DMS79 treated with DMSO at 0.1 percent for 48 hours (cell line): Measurements from ENCODE around the gene NCOA7.
A peak's percentile ranks its signal among the peaks of the same experiment; 100 is the strongest.

Experiments
- DNase-seq: peaks from one replicate; lab custom pipeline; 2025; lab: John Stamatoyannopoulos, UW

Gene NCOA7

GRCh38 chr6:125811259-125811658, 20.5 kb downstream of the NCOA7 start:
- peak; percentile 63 for DNase-seq

GRCh38 chr6:125812394-125813292, 21.9 kb downstream of the NCOA7 start:
- DNase-seq: peak; percentile 72

- DNase-seq: no peak
Observed at GRCh38 chr6:125814481-125814880, 23.7 kb downstream of the NCOA7 start.

- DNase-seq: no peak
Observed at GRCh38 chr6:125815080-125815910, 24.5 kb downstream of the NCOA7 start.

- no peak for DNase-seq
Observed at GRCh38 chr6:125816828-125817280, 26.1 kb downstream of the NCOA7 start.

- no peak for DNase-seq
Observed at GRCh38 chr6:125818225-125818657, 27.5 kb downstream of the NCOA7 start.

GRCh38 chr6:125818772-125819260, 28.1 kb downstream of the NCOA7 start:
- DNase-seq: no peak

- DNase-seq: no peak
Observed at GRCh38 chr6:125819535-125820326, 29.0 kb downstream of the NCOA7 start.

GRCh38 chr6:125821825-125822281, 31.1 kb downstream of the NCOA7 start:
- peak; percentile 71 for DNase-seq

GRCh38 chr6:125823180-125823579, 32.4 kb downstream of the NCOA7 start:
- DNase-seq: no peak

GRCh38 chr6:125824946-125825771, 34.4 kb downstream of the NCOA7 start:
- no peak for DNase-seq

- no peak for DNase-seq
Observed at GRCh38 chr6:125826695-125827463, 36.1 kb downstream of the NCOA7 start.

GRCh38 chr6:125827788-125828320, 37.1 kb downstream of the NCOA7 start:
- DNase-seq: no peak

- DNase-seq: peak; percentile 7
Observed at GRCh38 chr6:125828476-125829039, 37.8 kb downstream of the NCOA7 start.

- no peak for DNase-seq
Observed at GRCh38 chr6:125829433-125829832, 38.7 kb downstream of the NCOA7 start.

GRCh38 chr6:125831659-125832058, 40.9 kb downstream of the NCOA7 start:
- no peak for DNase-seq

- no peak for DNase-seq
Observed at GRCh38 chr6:125832391-125833117, 41.8 kb downstream of the NCOA7 start.

GRCh38 chr6:125834348-125834747, 43.6 kb downstream of the NCOA7 start:
- DNase-seq: no peak
